KG1 (cell line): ENCODE measurements around the gene ENG.
"Not testable (repeated sequence)": the region's sequence is repeated elsewhere in the genome, so short reads cannot be mapped to it uniquely, and the experiment has no call there.

Experiments used
- DNase-seq: peaks from one replicate; lab custom pipeline; 2025; lab: John Stamatoyannopoulos, UW

The ENG gene

GRCh38 chr9:127854184-127854806 is at the start of gene ENG:
ENG (minus strand) TSS chr9:127854658; CDS start chr9:127854355, 303 bp downstream.
- no peak for DNase-seq

- peak; percentile 70 for DNase-seq
These were observed 49.4 kb upstream of the ENG start for GRCh38 chr9:127903557-127904475.

DNA sequence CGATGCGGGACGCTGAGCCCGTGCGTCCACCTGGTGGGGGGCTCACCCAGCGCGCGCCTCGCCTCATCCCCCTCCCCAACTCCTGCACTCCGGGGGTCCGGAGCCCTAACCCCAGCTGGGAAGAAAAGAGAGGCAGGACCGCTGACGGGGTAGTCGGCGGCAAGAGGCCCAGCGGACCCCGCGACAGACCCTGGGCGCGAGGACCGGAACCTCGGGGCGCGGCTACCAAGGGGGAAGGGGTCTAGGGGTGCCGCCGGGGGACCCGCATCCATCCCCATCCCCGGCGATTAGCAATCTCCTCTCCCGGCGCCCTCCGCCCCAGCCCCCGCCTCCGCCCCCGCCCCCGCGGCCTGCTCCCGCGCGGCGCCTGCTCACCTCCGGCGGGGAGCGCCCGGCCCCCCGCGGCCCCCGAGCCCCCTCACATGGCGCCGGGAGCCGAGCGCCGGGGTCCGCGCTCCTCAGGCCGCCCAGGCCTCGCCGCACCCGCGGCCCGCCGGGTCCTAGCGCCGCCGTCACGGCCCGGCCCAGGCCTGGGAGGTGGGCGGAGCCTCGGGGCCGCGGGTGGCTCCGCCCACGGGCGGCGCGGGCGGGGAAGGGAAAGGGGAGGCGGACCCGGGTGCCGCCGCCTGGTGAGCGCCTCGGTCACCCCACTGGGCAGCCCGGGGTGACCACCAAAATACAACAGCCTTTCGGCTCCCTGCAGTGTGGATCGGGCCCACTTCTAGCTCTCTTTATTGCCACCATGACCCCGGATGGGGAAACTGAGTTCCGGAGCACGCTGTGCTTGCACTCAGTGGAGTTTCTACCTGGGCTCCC is 44.9 kb upstream of the ENG start, which contains the start of gene ST6GALNAC6:
TSS of gene ST6GALNAC6 (minus strand) at position 476 of the 816 bp plus-strand sequence. CDS start 1,622 bp downstream, outside the sequence.
- DNase-seq, result peak; percentile 60

DNA sequence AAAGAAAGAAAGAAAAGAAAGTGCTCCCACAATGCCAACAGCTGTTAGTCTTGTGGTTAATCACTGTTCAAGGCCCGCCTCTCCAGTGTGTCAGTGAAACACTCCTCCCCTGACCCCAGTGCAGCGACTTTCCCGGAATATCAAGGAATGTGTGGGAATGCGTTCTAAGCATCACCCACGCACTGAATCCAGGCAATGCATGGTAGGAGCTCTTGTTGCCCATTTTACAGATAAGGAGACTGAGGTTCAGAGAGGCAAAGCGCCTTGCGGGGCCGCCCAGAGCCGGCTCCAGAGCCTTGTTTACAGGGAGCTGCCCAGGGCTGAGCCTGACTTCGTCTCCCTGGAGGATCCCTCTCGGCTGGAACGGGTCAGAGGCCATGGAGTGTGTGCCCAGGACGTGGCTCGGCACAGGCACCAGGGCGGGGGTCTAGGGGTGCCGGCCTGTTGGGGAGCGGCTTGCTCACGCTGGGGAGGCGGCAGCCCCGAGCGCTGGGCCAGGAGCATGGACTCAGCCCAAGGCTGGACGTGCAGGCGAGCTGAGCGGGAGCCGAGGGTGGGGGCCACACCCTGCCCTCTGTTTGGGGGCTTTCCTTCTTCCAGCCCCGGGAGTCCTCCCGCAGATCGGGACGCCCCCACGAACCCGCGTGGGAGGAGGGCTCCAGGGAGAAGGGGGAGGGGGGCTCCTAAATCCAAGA is 44.1 kb upstream of the ENG start:
- DNase-seq, result no peak

DNA sequence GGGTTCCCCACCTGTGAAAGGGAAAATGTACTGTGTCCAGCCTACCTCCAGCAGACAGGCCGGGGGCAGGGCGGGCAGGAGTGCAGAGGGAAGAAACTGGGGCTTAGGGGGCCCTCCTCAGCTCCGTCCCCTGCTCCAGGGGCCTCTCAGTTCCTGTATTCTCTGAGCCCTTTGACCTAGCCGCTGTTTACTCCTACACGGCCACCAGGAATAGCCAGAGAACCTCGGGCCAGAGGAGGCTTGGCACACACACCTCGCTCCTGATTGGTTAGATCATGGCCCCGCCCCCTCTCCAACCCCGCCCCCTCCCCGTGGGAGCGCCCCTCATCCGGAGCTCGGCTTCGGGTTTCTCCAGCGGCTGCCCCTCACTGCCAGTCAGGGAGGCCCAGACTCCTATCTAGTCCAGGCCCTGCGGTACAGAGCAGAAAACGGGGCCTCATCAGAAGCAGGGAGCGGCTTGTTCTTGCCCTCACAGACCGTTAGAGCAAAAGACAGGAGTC is 42.8 kb upstream of the ENG start:
- no peak for DNase-seq

DNA sequence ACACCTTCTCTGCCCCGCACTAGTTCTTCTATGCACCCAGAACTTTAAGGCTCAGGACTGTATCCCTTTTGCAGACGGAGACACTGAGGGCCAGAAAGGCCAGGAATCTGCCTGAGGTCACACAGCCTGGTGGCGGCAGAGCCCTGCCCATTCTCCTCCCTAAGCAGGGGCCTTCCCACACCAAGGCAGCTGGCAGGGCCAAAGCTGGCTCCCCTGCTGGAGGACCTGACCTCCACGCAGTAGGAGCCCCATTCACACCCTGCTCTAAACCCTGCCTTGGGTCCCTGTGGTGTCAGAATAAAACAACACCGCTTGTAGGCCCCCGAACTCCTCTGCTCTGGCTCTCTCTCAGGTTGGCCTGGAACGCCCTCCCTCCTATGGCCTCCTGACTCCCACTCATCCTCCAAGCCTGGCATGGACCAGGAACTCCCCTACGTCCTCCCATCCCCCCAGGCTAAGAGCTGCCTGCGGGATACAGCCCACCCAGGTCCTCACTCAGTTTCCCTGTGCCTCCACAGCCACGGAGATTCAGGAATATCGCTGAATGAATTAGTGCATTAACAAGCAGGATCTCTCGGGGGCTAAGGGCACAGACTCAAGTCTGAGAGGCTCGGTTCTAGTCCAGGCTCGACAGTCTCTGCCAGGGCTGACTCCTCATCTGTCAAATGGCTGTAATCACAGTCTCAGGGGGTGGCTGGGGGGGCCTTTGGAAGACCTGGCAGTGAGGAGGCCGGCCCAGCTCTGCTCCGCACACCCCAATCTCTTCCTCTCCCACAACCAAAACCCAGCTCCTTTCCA is 42.1 kb upstream of the ENG start:
- DNase-seq, result no peak

GRCh38 chr9:127895811-127896210 is 41.4 kb upstream of the ENG start:
- DNase-seq, result no peak

- DNase-seq, result no peak
These were observed 38.9 kb upstream of the ENG start for GRCh38 chr9:127893392-127893791.

GRCh38 chr9:127892831-127893230 is 38.4 kb upstream of the ENG start:
- DNase-seq, result no peak

DNA sequence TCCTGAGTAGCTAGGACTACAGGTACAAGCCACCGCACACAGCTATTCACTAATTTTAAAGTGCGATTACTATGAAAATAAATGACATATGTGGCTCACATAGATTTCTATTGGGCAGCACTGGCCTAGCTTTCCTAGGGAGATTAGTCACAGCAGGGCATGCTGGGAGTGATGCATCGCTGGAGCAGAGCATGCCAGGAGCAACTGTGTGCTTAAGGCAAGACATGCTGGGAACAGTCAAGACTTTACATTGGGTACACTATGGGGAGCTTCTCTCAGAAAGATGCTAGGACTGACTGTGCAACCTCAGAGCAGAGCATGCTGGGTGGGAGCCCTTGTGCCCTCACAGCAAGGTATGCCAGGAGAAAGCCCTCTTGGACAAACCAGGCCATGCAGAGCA is 35.6 kb upstream of the ENG start:
- no peak for DNase-seq

- no peak for DNase-seq
These were observed 33.3 kb upstream of the ENG start for GRCh38 chr9:127887792-127888191.

- DNase-seq, result no peak
These were observed 32.0 kb upstream of the ENG start for GRCh38 chr9:127886401-127886972.

DNA sequence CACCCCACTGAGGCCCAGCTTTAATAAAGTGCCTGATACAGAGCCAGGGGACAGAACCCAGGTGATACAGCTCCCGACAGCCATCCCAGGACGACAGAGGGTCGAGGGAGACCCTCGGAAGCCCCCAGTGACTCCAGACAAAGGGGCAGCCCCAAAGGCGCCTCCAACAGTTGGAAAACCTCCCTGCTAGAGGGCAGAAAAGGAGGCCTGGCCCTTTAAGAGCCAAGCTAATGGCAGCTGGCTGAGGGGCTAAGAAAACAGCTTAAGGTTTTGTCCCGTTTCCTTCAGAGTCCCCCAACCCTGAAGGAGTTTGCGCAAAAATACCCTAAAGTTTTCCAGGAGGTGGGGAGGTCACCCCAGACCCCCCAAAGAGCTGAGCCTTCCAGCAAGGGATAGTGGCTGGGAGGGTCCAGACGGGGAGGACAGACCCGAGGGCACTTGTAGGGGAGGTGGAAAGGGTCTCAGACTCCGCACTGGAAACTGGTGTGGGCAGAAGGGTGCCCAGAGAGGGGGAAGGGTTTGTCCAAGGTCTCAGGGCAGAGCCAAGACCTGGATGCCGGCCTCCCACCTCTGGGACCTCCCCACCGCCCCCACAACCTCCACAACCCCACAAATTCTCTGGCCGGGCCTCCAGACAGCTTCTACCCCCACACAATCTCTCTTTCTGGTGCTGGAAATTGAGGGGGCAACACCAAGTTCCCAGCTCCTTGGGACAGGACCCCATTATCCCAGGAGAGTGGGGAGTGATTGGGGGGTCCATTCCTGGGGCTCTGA is 31.2 kb upstream of the ENG start:
- DNase-seq, result no peak

- no peak for DNase-seq
These were observed 30.6 kb upstream of the ENG start for GRCh38 chr9:127884976-127885490.

DNA sequence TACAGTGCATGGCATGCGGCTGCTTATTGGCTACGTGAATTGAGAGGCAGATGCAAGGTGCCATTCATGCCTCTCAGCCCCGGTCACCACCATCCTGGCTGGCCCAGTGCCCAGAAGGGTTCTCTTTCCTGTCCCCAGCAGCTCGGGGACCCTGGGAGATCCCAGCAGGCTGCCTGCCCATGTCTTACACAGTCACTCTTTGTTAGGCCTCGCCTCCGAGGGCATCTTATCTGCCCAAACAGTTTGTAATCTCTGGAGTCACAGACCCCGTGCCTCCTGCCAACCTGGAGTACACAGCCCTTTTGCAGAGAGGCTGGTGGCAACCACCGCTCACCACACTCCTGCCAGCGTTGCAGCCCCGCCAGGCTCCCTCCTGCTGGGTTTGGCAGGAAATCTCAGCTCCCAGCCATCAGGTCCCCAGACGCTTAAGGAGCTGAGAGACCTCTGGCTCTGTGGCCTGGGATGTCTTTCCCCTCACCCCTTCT is 30.0 kb upstream of the ENG start:
- DNase-seq, result no peak

DNA sequence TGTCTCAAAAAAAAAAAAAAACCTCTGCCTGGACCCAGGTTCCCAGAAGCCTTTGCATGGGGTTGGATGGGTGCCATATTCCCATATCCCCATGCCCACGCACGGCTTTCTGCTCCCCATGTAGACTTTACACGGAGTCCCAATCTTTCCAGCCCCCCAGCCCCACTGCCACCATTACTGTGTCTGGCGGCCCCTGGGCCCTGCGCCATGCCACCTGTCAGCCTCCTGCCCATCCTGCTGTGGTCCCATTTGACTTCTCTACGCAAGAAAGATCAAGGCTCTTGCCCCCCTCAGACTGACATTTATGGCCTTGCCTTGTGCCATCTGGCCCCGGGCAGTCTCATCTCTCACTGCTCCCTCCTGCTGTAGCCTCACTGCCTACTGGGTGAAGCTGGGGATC is 29.5 kb upstream of the ENG start:
- no peak for DNase-seq

- DNase-seq, result not testable (repeated sequence)
These were observed 27.3 kb upstream of the ENG start for GRCh38 chr9:127881715-127882114.

GRCh38 chr9:127880143-127880542 is 25.7 kb upstream of the ENG start:
- no peak for DNase-seq
